ENCODE data around the gene DRAXIN.
"Not testable (repeated sequence)": the region's sequence is repeated elsewhere in the genome, so short reads cannot be mapped to it uniquely, and the experiment has no call there.

The DRAXIN gene

GRCh38 chr1:11691302-11691914, at the start of gene DRAXIN:
Gene DRAXIN (plus strand): TSS chr1:11691710. CDS start chr1:11706259, 14,549 bp downstream.
- no peak for FAIRE-seq

- FAIRE-seq, result no peak
Measured at GRCh38 chr1:11641776-11642305, 49.7 kb upstream of the DRAXIN start.

- not testable (repeated sequence) for FAIRE-seq
Measured at GRCh38 chr1:11642418-11643017, 49.0 kb upstream of the DRAXIN start.

GRCh38 chr1:11643782-11644181, 47.7 kb upstream of the DRAXIN start:
- FAIRE-seq, result no peak

GRCh38 chr1:11645270-11645669, 46.2 kb upstream of the DRAXIN start:
- no peak for FAIRE-seq

- no peak for FAIRE-seq
Measured at GRCh38 chr1:11645670-11646265, 45.7 kb upstream of the DRAXIN start.

- FAIRE-seq, result no peak
Measured at GRCh38 chr1:11646317-11646716, 45.2 kb upstream of the DRAXIN start.

- no peak for FAIRE-seq
Measured at GRCh38 chr1:11647333-11647732, 44.2 kb upstream of the DRAXIN start.

- FAIRE-seq, result no peak
Measured at GRCh38 chr1:11648039-11648438, 43.5 kb upstream of the DRAXIN start.

- no peak for FAIRE-seq
Measured at GRCh38 chr1:11648732-11649158, 42.8 kb upstream of the DRAXIN start.

- FAIRE-seq, result no peak
Measured at GRCh38 chr1:11649237-11649623, 42.3 kb upstream of the DRAXIN start.

- FAIRE-seq, result no peak
Measured at GRCh38 chr1:11649624-11650330, 41.7 kb upstream of the DRAXIN start.

- no peak for FAIRE-seq
Measured at GRCh38 chr1:11650331-11650991, 41.0 kb upstream of the DRAXIN start.

- FAIRE-seq, result no peak
Measured at GRCh38 chr1:11651017-11651416, 40.5 kb upstream of the DRAXIN start.

GRCh38 chr1:11652203-11652780, 39.2 kb upstream of the DRAXIN start:
- FAIRE-seq, result no peak

- FAIRE-seq, result no peak
Measured at GRCh38 chr1:11653101-11653860, 38.2 kb upstream of the DRAXIN start.

GRCh38 chr1:11653861-11654136, 37.7 kb upstream of the DRAXIN start:
- FAIRE-seq, result no peak

- no peak for FAIRE-seq
Measured at GRCh38 chr1:11654137-11654938, 37.2 kb upstream of the DRAXIN start, which contains the start of the genes FBXO2 and FBXO44. Gene FBXO2 (minus strand): TSS chr1:11654429. CDS start chr1:11654340, 89 bp downstream. Gene FBXO44 (plus strand): TSS chr1:11654877. CDS start chr1:11655836, 959 bp downstream.

GRCh38 chr1:11654939-11655808, 36.3 kb upstream of the DRAXIN start:
- no peak for FAIRE-seq

- FAIRE-seq, result no peak
Measured at GRCh38 chr1:11657654-11658053, 33.9 kb upstream of the DRAXIN start.
